Esophagus squamous epithelium (tissue), 5 donors: ENCODE data around the gene PRRC2B. TPM values are rescaled to one million over a fixed set of nuclear protein-coding genes. Genes with fewer than 3 reads are reported as not detected.

Experiments
- DNase-seq: peaks from one replicate; lab custom pipeline; 2025; lab: John Stamatoyannopoulos, UW
- H3K27ac ChIP-seq, 4 donors: fragments of 200-600 bp; sonication (generic); one replicate each; pipeline ENCODE4 v1.5.1; 2016 to 2019; ENCODE audit warnings: mild to moderate bottlenecking in 1 of 4
- H3K27me3 ChIP-seq, 4 donors: fragments of 200-600 bp; sonication (generic); 1 replicate in 3 of 4; 2 replicates in 1 of 4; pipeline versions ENCODE4 v1.5.1 to v1.6.0; 2017 to 2021; ENCODE audit warnings: antibody characterized with exemption in 1 of 4
- H3K36me3 ChIP-seq, 3 donors: fragments of 200-600 bp; sonication (generic); one replicate each; pipeline ENCODE4 v1.5.1; 2016 to 2019
- H3K4me1 ChIP-seq, 3 donors: fragments of 200-600 bp; sonication (generic); one replicate each; pipeline ENCODE4 v1.5.1; 2017 to 2019
- H3K4me3 ChIP-seq, 4 donors: fragments of 200-600 bp; sonication (generic); 1 replicate in 3 of 4; 2 replicates in 1 of 4; pipeline ENCODE4 v1.5.1; 2016 to 2019; ENCODE audit warnings: mild to moderate bottlenecking in 2 of 4, moderate library complexity in 1 of 4
- H3K9me3 ChIP-seq, 3 donors: fragments of 200-600 bp; sonication (generic); one replicate each; pipeline ENCODE4 v1.5.1; 2016 to 2019
- POLR2A ChIP-seq, 4 donors: fragments of 450-650 bp; IDR thresholded peaks; one replicate each; pipeline ENCODE4 v1.6.1; 2017; ENCODE audit warnings: antibody characterized with exemption in 4 of 4, mild to moderate bottlenecking in 4 of 4, moderate library complexity in 3 of 4
- WGBS, 2 donors: methylation state at CpG; one replicate each; pipeline ENCODE4 v1.1.5; 2018; 5-methylcytosine and 5-hydroxymethylcytosine counted together
- intact Hi-C: fragments of 100-400 bp; cut with DNase I; formaldehyde crosslinking; loops from one replicate; pipeline ENCODE4 v1.15.0; 2022
- total RNA-seq, 4 donors: library from RNA; depleted of rRNA; stranded (reverse); fragments of >200 nt; gene quantifications; one replicate each; pipeline ENCODE4 v1.1.0, GENCODE V29; 2016
- TF ChIP-seq, protein P1 (sequence below), 6 experiments: fragments of 450-650 bp in 4 of 6; fragments of 200-600 bp in 2 of 6; sonication (generic) in 2 of 6; IDR thresholded peaks; one replicate each; pipeline ENCODE4 v1.5.1; 2016 to 2019; ENCODE audit warnings: antibody characterized with exemption in 6 of 6, mild to moderate bottlenecking in 4 of 6, moderate library complexity in 4 of 6
- donor health status: DM: yes; HTN: yes; CAD: no.

The PRRC2B gene
- total RNA-seq, 4 donors from 2014 or later: 46.6 to 73.8 (median 62.9) TPM

DNA sequence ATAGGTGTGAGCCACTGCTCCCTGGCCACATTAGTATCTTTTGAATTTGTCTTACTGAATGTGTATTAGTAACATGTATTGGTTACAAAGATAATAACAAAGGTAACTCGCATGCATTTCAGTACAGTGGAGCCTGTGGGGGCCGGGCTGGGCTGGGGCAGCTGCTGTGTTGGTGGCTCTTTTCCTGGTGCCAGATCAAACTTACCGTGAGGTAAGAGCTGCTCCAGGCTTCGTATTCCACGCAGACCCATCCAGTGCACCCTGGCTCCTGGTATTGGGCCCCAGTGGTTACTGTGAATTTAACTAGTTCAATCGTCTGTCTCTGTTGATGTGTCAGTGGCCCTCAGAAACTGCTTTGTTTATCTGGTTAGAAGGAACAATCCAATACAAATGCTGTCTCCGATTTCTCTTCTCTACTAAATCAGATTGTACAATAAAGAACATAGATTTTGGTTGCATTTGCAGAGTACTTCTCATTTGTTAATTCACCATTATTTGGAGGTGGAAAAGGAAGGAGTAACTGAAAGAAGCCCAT, 15.6 kb downstream of the PRRC2B start:
- TF ChIP-seq POLR2A (IDR thresholded peaks at IDR 0.05): no peak
- TF ChIP-seq, protein P1, sequence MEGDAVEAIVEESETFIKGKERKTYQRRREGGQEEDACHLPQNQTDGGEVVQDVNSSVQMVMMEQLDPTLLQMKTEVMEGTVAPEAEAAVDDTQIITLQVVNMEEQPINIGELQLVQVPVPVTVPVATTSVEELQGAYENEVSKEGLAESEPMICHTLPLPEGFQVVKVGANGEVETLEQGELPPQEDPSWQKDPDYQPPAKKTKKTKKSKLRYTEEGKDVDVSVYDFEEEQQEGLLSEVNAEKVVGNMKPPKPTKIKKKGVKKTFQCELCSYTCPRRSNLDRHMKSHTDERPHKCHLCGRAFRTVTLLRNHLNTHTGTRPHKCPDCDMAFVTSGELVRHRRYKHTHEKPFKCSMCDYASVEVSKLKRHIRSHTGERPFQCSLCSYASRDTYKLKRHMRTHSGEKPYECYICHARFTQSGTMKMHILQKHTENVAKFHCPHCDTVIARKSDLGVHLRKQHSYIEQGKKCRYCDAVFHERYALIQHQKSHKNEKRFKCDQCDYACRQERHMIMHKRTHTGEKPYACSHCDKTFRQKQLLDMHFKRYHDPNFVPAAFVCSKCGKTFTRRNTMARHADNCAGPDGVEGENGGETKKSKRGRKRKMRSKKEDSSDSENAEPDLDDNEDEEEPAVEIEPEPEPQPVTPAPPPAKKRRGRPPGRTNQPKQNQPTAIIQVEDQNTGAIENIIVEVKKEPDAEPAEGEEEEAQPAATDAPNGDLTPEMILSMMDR (IDR thresholded peaks at IDR 0.05): no peak
- whole genome bisulfite sequencing, 2 donors: 49 to 52% methylated on average over 4 to 6 of the region's 7 CpGs
- H3K4me1 ChIP-seq: peaks cover 63 to 100% (median 79%) of the 10 kb centered on the region in 3 donors
- H3K36me3 ChIP-seq: peaks cover 0 to 16% (median 0%) of the 10 kb centered on the region in 3 donors
- DNase-seq: no peak
- intact Hi-C loops: no loop called here
- no peaks in the 10 kb centered on the region for H3K27me3 ChIP-seq
- H3K27ac ChIP-seq: peak overlapping the region in 3 of 4 donors; percentile 42 to 75 (median 57)
- no peaks in the 10 kb centered on the region for H3K9me3 ChIP-seq
- no peak overlapping the region for H3K4me3 ChIP-seq

DNA sequence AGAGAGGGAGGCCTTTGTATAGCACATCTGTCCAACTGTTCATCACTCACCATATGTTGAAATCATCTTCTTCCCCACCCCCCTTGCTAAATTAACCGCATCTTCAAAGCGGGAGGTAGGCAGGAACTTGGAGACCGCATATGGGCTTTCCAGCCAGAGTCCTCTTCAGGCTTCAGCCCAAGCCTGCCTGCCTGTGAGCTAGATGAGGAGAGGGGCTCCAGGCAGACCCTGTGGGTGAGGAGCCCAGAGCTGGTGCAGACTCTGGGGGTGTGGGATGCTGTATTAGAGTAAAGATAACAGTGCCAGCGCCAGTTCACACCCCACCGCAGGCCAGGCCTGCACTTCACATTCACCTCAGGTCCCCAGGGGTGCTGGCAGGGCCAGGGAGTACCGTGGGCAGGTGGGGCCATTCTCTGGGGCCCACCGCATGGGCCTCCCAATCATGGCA, 16.2 kb downstream of the PRRC2B start:
- Histone ChIP-seq H3K4me3 (no peak overlapping the region), H3K4me1 (peaks cover 59 to 100% (median 76%) of the 10 kb centered on the region in 3 donors), H3K9me3 (no peaks in the 10 kb centered on the region), H3K27me3 (no peaks in the 10 kb centered on the region), H3K27ac (peak overlapping the region; percentile 9 to 75 (median 38)), H3K36me3 (peaks cover 0 to 20% (median 0%) of the 10 kb centered on the region in 3 donors)
- TF ChIP-seq POLR2A (IDR thresholded peaks at IDR 0.05): no peak
- TF ChIP-seq, protein P1 (IDR thresholded peaks at IDR 0.05): no peak
- WGBS, 2 donors: 42 to 55% methylated on average over 5 of the region's 7 CpGs
- no peak for DNase-seq
- intact Hi-C loops: no loop called here

DNA sequence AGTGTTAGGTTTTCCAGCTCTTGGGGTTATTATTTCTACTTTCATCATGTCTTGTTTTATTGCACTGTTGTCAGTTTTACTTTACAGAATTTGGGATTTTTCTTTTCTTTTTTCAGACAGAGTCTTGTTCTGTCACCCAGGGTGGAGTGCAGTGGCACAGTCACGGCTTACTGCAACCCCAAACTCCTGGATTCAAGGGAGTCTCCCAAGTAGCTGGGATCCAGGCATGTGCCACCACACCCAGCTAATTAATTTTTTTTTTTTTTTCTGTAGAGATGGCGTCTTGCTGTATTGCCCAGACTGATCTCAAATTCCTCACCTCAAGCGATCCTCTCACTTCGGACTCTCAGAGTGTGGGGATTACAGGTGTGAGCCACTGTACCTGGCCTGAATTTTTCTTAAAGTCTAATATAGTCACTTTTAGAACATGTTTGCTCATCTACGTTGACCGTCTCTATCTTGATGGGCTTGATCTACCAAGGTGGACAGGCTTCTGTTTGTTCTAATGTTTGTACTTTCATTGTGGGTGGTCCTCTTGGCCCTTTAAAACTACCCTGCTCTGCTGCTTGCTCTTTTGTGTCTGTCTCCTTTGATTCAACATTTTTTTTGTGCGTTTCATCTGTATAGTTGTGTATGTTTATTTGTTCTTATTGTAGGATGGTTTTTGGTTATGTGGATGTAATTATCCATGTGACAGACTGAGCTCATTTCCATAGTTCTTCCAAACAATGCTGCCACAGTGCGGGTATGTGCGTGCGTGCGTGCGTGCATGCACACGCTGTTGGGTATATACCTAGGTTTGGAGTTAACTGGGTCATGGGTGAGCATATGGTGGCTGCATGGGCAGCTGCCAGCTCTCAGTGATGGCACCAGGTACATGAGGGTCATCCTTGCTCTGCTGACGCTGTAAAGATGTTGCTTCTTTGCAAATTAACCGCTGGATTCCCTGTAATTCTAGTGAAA, 18.1 kb downstream of the PRRC2B start:
- peaks cover 42 to 99% (median 69%) of the 10 kb centered on the region in 3 donors for H3K4me1 ChIP-seq
- intact Hi-C loops: no loop called here
- H3K36me3 ChIP-seq: peaks cover 0 to 20% (median 0%) of the 10 kb centered on the region in 3 donors
- no peaks in the 10 kb centered on the region for H3K27me3 ChIP-seq
- 59 to 63% methylated on average over 13 to 15 of the region's 15 CpGs for WGBS, 2 donors
- H3K27ac ChIP-seq: peak overlapping the region in 1 of 4 donors; percentile 29
- H3K9me3 ChIP-seq: no peaks in the 10 kb centered on the region
- no peak for DNase-seq
- no peak overlapping the region for H3K4me3 ChIP-seq
- TF ChIP-seq, protein P1 (IDR thresholded peaks at IDR 0.05): no peak
- no peak for TF ChIP-seq POLR2A (IDR thresholded peaks at IDR 0.05)

DNA sequence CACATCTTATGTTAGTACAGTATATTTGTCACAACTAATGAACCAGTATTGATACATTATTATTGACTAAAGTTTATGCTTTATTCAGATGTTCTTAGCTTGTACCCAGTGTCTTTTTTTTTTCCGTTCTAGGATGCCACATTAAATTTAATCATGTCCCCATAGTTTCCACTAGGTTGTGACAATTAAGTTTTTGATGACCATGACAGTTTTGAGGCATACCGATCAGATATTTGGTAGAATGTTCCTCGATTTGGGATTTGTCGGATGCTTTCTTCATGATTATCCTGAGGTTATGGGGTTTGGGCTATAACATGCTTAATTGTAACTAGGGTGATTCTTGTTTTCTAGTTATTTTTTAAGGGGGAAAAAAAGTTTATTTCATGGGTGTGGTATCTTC, 22.6 kb downstream of the PRRC2B start:
- intact Hi-C loops: no loop called here
- no peaks in the 10 kb centered on the region for H3K27me3 ChIP-seq
- WGBS, 2 donors: 89 to 93% methylated on average over 4 of the region's 4 CpGs
- no peak for DNase-seq
- TF ChIP-seq, protein P1 (IDR thresholded peaks at IDR 0.05): no peak
- TF ChIP-seq POLR2A (IDR thresholded peaks at IDR 0.05): no peak
- H3K9me3 ChIP-seq: no peaks in the 10 kb centered on the region
- peaks cover 0 to 23% (median 0%) of the 10 kb centered on the region in 3 donors for H3K36me3 ChIP-seq
- no peak overlapping the region for H3K4me3 ChIP-seq
- H3K27ac ChIP-seq: peak overlapping the region in 1 of 4 donors; percentile 69
- peaks cover 46 to 99% (median 72%) of the 10 kb centered on the region in 3 donors for H3K4me1 ChIP-seq
